T47D (cell line): Measurements from ENCODE around the gene LRPPRC.
"Not testable (repeated sequence)": the region's sequence is repeated elsewhere in the genome, so short reads cannot be mapped to it uniquely, and the experiment has no call there.

Source experiments
- DNase-seq, 2 experiments: peaks; one replicate each; pipeline versions ENCODE4 v3.0.0 to v3.0.0-alpha.2; 2011 to 2012; ENCODE audit warnings: low read depth in 1 of 2, low spot score in 1 of 2
- JUND ChIP-seq: IDR thresholded peaks from 2 replicates; pipeline ENCODE4 v1.6.1; 2012; ENCODE audit warnings: low read depth
- in situ Hi-C: cut with HindIII; loops from 2 replicates; pipeline ENCODE4 v1.10.0; 2016; ENCODE audit warnings: low sequenced_read_pairs, low pct_unique_long_range_greater_than_20kb

LRPPRC gene

DNA sequence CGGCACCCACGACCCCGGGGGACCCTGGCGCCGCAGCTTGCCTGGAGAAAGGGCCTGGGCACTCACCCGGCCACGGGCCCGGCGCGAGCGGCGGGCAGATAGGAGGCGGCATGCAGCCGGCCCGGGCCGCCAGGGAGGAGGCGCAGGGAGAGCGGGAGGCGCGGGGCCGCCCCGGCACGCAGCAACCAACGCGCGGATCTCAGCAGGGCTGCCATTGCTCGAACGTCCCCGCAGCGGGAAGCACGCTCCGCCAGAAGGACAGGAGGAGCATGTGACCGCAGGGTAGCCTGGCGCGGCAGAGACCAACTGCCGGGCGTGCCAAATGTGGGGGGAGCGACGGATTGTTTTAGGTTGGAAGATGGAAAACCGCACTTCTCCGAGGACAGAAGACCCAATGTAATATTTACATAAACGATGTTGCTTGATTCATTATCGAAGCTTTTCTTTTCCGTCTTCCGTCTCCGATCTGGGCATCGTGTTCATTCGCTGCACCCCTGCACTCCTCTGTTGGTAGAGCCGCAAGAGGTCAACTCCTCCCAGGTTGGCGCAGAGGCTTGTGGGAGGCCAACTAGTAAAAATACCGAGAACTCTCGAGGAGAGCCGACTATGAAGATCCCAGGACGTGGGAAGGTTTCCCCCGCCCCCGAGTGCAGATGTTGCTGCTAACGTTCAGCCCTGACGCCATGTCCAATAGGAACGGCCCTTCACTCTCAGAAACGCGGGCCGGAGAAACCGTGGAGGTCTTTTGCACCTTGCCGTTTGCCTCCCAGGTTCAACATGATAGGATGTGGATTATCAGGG, at the start of gene LRPPRC:
LRPPRC (minus strand) TSS at position 257 of the 801 bp plus-strand sequence; CDS start at position 215, 42 bp downstream.
- TF ChIP-seq JUND, result no peak; the same call in 1 of the 2 replicates
- in situ Hi-C loops, result no loop called here
- peak; percentile 89 to 96 for DNase-seq

DNA sequence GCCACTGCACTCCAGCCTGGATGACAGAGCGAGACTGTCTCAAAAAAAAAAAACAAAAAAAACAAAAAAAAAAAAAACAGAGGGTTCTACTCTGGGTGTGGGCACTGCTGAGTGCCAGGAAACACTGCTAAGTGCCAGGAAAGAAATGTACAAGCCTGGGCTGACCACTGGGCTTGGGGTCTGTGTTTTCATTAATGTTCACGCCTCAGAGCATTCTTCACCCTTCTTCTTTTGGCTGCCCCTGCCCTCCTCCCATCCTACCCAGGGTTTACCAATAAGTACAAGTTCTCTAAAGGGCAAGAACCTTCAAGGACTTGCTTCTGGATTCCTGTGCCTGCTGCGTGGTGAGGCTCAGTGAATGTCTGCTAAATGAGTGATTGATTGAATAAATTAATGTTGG, 49.3 kb upstream of the LRPPRC start:
- DNase-seq, result no peak
- no peak for TF ChIP-seq JUND
- in situ Hi-C loops, result no loop called here

DNA sequence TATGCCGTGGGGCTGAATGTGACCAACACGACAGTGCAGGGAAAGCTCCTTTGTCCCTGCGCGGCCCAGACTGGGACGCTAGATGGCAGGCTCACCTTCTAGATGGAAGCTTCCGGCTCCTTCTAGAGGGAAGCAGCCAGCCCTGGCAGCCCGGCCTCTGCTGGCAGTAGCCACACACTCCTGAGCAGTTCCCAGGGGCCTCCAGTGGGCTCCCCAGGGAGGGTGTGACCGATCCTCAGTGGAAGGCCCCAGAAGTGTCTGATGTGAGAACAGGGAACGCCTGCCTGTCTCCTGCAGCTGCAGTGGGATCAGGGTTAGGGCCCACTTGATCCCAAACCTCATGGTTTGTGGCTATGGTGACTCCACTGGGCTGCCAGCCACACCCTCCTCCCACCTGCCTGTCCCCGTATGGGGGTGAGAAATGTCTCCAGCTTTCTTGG, 48.5 kb upstream of the LRPPRC start:
- in situ Hi-C loops, result no loop called here
- no peak for TF ChIP-seq JUND
- DNase-seq, result peak; percentile 54 to 83

DNA sequence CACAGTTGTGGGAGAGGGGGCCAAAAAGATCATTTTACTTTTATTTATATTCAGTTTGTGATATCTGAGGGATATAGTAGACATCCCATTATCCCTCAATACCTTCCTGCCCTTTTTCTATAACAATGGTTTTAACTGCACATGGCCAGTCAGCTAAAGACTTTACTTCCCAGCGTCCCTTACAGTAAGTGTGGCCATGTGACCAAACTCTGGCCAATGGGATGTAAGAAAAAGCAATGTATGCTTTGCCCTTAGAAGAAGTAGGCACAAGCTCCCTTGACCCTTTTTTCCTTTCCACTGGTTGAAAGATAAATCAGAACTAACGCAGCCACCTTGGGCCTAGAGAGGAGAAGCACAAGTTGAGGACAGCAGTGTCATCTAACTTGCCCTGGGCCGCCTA, 44.6 kb upstream of the LRPPRC start:
- no peak for TF ChIP-seq JUND
- DNase-seq, result no peak
- in situ Hi-C loops, result no loop called here

DNA sequence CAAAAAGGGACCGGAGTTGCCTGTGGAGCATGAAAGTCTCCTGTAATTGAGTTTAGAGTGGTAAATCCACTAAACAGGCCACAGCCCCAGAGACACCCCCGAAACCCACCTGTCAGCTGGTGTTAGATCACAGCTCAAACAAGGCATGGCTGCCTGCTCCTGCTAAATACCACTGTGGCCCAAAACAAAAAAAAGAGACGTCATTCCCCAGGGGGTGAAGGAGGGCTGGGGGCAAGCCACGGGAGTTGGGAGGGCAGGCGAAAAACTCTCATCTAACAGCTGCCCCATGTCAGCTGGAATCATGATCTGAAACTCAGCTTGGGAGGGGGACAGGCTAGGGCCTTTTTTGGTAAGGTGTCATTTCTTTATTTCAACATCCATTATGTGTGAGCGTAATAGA, 42.5 kb upstream of the LRPPRC start:
- TF ChIP-seq JUND, result no peak
- in situ Hi-C loops, result no loop called here
- DNase-seq, result no peak

DNA sequence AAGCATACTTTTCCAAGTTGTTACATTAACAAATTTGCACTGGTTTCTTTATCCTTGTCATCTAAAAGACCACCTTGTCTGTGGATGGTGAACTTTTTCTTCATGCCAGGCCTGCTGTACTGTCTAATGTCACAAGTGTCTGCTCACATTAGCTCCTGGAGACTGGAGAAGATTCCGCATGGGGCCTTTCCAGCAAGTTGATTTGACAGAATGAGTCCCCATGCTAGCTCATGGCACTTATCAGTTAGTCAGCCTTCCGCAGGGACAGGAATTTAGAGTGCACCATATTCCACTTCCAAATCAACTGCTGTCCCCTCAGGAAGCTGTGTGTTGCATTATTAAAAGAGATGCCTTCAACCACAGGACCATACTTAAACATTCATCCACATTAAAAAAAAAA, 41.4 kb upstream of the LRPPRC start:
- TF ChIP-seq JUND, result no peak
- in situ Hi-C loops, result no loop called here
- no peak for DNase-seq

DNA sequence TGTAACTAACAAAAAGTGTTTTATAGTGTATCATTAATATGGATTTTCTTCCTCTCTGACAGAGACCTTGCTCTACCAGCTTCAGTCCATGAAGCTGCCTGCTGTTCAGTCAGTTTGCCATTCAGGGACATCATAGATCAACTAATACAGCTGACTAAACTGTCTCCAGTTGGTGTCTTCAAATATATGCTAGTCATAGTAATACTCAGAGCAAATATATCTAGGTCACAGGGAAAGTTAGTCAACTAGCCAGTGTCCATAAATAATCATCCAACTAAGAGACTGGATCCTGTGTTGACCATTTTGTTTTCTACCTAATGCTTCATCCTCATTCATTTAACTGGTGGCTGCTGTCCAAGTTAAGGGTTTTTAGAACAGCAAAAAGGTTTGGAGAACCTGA, 38.2 kb upstream of the LRPPRC start:
- no peak for DNase-seq
- in situ Hi-C loops, result no loop called here
- TF ChIP-seq JUND, result no peak

DNA sequence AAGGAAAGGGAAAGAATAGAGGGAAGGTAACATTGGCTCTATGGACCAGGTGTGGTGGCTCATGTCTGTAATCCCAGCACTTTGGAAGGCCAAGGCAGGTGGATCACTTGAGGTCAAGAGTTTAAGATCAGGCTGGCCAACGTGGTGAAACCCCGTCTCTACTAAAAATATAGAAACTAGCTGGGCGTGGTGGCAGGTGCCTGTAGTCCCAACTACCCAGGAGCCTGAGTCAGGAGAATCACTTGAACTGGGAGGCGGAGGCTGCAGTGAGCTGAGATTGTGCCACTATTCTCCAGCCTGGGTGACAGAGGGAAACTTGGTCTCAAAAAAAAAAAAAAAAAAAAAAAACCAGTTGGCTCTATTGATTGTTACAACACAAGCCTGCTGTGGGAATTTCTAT, 31.3 kb upstream of the LRPPRC start:
- in situ Hi-C loops, DNase-seq: not testable (repeated sequence)

DNA sequence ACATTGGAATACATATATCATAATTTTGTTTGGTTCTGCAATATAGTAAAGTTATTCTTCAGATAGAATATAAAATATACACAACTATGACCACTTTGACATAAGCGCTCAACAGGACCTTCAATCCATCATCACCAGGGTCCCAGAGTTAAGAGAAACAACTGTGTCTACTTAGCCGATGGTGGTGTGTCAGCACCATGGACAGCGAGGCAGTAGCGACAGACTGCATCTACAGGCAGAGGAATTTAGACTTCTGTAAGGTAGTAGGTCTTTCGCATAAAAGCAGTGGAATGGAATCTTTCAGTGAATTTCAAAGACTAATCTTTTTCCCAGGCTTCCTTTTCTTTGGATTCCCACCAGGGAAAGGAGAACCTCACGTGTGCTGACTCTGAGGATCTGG, 20.5 kb upstream of the LRPPRC start:
- no peak for TF ChIP-seq JUND
- in situ Hi-C loops, result no loop called here
- peak; percentile 20 to 71 for DNase-seq

DNA sequence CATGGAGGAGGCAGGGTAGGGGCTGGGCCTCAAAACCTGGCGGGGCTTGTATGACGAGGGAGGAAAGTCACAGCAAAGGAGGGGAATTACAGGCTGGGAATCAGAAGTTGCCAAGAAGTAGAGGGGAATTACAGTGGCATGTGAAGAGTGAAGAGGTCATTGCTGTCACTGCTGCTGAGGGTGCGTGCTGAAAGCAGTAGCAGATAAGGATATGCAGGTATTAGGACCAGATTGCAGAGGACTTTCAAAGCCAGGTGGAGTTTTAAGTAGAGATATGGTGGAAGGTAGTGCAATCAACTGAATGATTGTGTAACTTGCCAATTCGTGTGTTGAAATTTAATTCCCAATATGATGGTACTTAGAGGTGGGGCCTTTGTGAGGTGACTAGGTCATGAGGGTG, 19.4 kb upstream of the LRPPRC start:
- TF ChIP-seq JUND, result no peak
- in situ Hi-C loops, result no loop called here
- DNase-seq, result no peak

DNA sequence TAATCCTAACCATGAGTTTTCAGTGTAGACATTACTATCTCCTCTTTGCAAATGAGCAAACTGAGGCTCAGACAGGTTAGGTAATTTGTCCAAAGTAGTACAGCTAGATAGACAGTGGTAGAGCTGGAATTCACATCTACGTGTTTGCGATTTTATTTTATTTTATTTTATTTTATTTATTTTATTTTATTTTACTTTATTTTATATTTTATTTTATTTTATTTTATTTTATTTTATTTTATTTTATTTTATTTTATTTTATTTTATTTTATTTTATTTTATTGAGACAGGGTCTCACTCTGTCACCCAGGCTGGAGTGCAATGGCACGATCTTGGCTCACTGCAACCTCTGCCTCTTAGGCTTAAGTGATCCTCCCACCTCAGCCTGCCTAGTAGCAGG, 17.4 kb upstream of the LRPPRC start:
- DNase-seq, in situ Hi-C loops: not testable (repeated sequence)

DNA sequence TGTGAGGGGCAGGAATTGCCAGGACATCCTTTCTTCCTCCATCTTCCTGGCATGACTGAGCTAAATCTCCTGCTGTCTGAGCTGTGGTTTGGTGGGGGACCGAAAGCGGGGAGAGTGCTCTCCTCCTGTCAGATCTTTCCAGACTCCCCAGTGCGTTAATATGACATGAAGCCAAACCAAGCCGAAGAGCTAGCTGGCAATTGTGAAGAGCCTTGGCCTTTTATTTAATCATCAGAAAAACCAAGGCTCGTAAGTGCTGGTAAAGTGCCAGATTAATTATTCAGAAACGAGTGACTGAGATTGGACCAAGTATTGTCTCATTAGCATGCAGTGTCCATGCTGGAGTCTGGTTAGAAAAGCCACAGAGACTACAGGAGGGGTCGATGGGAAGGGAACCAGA, 14.5 kb upstream of the LRPPRC start:
- DNase-seq, result no peak
- in situ Hi-C loops, result no loop called here
- TF ChIP-seq JUND, result no peak

DNA sequence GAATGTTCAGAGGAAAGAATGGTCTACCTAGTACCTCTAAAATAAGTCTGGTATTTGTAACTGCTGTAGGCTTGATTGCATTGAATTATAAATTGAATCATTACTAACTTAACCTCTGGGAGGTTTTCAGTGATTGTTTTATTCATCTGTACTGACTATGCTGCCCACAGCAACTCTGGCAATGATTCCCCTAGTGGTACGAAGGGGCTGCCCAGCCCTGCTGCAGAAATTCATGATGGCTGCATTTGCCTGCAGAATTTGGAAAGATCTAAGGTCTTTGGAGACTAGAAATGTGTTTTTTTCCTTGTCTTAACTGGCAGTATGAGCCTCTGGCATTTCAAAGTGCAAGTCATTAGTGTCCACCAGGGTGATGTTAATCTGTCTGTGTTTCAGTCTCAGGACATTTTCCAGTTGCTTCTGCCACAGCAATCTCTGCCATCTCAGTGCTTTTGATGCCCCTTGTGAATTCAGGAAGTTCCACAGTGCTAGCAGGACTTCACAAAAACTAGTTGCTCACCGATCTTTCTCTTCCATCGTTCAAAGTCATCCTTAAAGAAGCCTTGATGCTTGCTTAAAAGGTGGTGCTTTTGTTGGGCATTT, 13.4 kb upstream of the LRPPRC start:
- no peak for DNase-seq
- in situ Hi-C loops, result no loop called here
- TF ChIP-seq JUND, result no peak
